ENCODE results near the gene RAP1GAP2. TPM values are rescaled to one million over a fixed set of nuclear protein-coding genes. Genes with fewer than 3 reads are reported as not detected.
"Not testable (repeated sequence)": the region's sequence is repeated elsewhere in the genome, so short reads cannot be mapped to it uniquely, and the experiment has no call there.

The RAP1GAP2 gene
- total RNA-seq, 2 experiments from 2014 or later, result 11.3 to 28.2 TPM

DNA sequence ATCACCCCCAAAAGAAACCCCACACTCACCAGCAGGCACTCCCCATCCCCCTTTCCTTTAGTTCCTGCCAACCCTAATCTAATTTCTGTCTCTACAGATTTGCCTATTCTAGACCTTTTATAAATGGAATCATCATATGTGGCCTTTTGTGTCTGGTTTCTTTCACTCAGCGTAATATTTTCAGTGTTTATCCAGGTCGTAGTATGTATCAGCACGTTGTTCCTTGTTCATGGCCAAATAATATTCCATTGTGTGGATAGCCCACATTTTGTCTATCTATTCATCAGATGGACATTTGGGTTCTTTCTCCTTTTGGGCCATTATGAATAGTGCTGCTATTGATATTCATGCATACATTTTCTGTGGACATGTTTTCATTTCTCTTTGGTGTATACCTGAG, 193.6 kb downstream of the RAP1GAP2 start:
- H3K36me3 ChIP-seq (ENCODE audit: insufficient read depth, low read length), result peaks cover 19% of the 10 kb centered on the region; the same call in 1 of the 2 replicates

DNA sequence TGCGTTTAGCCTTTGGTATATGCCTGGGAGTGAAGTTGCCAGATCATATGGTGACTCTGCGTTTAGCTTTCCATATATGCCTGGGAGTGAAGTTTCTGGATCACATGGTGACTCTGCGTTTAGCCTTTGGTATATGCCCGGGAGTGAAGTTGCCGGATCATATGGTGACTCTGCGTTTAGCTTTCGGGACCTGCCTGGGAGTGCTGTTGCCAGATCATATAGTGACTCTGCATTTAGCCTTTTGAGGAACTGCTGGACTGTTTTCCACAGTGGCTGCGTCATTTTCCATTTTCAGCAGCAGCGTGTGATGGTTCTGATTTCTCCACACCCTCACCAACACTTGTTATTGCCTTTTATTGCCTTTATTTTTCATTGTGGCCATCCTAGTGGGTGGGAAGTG, 194.2 kb downstream of the RAP1GAP2 start:
- Histone ChIP-seq H3K9me2 (ENCODE audit: insufficient read depth, low read length) (no peaks in the 10 kb centered on the region), H3K36me3 (ENCODE audit: insufficient read depth, low read length) (peaks cover 13% of the 10 kb centered on the region; the same call in 1 of the 2 replicates)
- CTCF ChIA-PET (ENCODE audit: unreplicated experiment), result no interaction called here

More for the DNA sequence above, 193.6 kb downstream of the RAP1GAP2 start:
- Histone ChIP-seq H3K9me3 (ENCODE audit: low read length) (no peaks in the 10 kb centered on the region), H3K9me2 (ENCODE audit: insufficient read depth, low read length) (no peaks in the 10 kb centered on the region), H4K20me1 (ENCODE audit: insufficient read depth, low read length) (no peaks in the 10 kb centered on the region), H3K4me1 (ENCODE audit: insufficient read depth, low read length, poor library complexity, severe bottlenecking) (peaks cover 23% of the 10 kb centered on the region), H3K4me3 (ENCODE audit: low read depth, low read length, poor library complexity, severe bottlenecking) (no peak overlapping the region), H3K27ac (ENCODE audit: low read depth, low read length, poor library complexity, severe bottlenecking) (no peak overlapping the region), H3K79me2 (ENCODE audit: insufficient read depth, low read depth, low read length) (no peaks in the 10 kb centered on the region), H2AFZ (ENCODE audit: low read length) (no peak overlapping the region), H3K4me2 (ENCODE audit: low read length) (peak overlapping the region; percentile 13)
- CTCF ChIA-PET (ENCODE audit: unreplicated experiment), result no interaction called here
- no TSS peak for BruUV-seq (replicated peaks)
- POLR2A ChIA-PET, result interaction anchor here (1.0 kb wide), 1 partner anchor 19 kb away, joined by 5 read pairs; no protein-coding TSS in a partner anchor
- intact Hi-C loops (cut with micrococcal nuclease; ENCODE audit: unreplicated experiment), result no loop called here
- TF ChIP-seq, protein P1, sequence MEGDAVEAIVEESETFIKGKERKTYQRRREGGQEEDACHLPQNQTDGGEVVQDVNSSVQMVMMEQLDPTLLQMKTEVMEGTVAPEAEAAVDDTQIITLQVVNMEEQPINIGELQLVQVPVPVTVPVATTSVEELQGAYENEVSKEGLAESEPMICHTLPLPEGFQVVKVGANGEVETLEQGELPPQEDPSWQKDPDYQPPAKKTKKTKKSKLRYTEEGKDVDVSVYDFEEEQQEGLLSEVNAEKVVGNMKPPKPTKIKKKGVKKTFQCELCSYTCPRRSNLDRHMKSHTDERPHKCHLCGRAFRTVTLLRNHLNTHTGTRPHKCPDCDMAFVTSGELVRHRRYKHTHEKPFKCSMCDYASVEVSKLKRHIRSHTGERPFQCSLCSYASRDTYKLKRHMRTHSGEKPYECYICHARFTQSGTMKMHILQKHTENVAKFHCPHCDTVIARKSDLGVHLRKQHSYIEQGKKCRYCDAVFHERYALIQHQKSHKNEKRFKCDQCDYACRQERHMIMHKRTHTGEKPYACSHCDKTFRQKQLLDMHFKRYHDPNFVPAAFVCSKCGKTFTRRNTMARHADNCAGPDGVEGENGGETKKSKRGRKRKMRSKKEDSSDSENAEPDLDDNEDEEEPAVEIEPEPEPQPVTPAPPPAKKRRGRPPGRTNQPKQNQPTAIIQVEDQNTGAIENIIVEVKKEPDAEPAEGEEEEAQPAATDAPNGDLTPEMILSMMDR (conservative IDR thresholded peaks at IDR 0.05; ENCODE audit: low read length), result no peak
- TF ChIP-seq EZH2phosphoT487 (IDR thresholded peaks at IDR 0.05; ENCODE audit: borderline replicate concordance, low read depth, low read length), result no peak
- no peak for DNase-seq (ENCODE audit: low spot score)

DNA sequence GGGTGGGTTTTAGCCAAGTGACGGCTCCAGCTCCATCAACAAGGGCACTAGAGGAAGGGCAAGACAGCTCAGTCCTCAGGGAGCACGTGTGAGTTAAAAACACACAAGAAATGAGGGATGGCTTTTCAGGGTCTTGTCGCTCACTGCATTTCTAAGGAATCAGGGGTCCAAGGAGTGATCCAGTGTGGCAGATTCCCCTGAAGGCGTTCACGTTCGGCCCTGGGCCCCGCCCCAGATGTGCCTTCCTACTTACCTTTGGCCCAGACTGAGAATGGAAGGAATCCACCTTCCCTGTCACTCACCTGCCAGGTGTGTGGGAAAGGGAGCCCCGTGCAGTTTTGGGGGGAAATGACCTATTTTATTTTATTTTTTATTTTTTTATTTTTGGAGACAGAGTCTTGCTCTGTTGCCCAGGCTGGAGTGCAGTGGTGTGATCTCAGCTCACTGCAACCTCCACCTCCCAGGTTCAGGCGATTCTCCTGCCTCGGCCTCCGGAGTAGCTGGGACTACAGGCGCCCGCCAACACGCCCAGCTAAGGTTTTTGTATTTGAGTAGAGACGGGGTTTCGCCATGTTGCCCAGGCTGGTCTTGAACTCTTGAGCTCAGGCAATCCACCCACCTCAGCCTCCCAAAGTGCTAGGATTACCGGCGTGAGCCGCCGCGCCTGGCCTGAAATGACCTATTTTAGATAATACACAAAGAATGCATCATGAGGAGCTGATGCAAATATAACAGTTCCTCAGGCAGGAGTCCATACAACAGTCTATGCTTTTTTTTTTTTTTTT, 195.3 kb downstream of the RAP1GAP2 start:
- ChIA-PET CTCF (ENCODE audit: unreplicated experiment) (interaction anchor here (0.6 kb wide), 1 partner anchor 142 kb away, joined by 7 read pairs; no protein-coding TSS in a partner anchor), POLR2A (interaction anchor here (0.7 kb wide), 1 partner anchor 1780 kb away, joined by 4 read pairs; the partner anchor contains the start of gene TM4SF5)
- intact Hi-C loops (cut with micrococcal nuclease; ENCODE audit: unreplicated experiment); BruUV-seq (replicated peaks); H4K20me1 ChIP-seq (ENCODE audit: insufficient read depth, low read length); H2AFZ ChIP-seq (ENCODE audit: low read length); DNase-seq (ENCODE audit: low spot score); H3K36me3 ChIP-seq (ENCODE audit: insufficient read depth, low read length); H3K27ac ChIP-seq (ENCODE audit: low read depth, low read length, poor library complexity, severe bottlenecking); H3K9me2 ChIP-seq (ENCODE audit: insufficient read depth, low read length); H3K4me3 ChIP-seq (ENCODE audit: low read depth, low read length, poor library complexity, severe bottlenecking); H3K9me3 ChIP-seq (ENCODE audit: low read length); H3K79me2 ChIP-seq (ENCODE audit: insufficient read depth, low read depth, low read length); H3K4me2 ChIP-seq (ENCODE audit: low read length): not testable (repeated sequence)
- H3K4me1 ChIP-seq (ENCODE audit: insufficient read depth, low read length, poor library complexity, severe bottlenecking), result peaks cover 23% of the 10 kb centered on the region

More for the DNA sequence above, 194.2 kb downstream of the RAP1GAP2 start:
- Histone ChIP-seq H4K20me1 (ENCODE audit: insufficient read depth, low read length) (no peaks in the 10 kb centered on the region), H3K4me1 (ENCODE audit: insufficient read depth, low read length, poor library complexity, severe bottlenecking) (peaks cover 23% of the 10 kb centered on the region), H3K4me3 (ENCODE audit: low read depth, low read length, poor library complexity, severe bottlenecking) (no peak overlapping the region), H3K27ac (ENCODE audit: low read depth, low read length, poor library complexity, severe bottlenecking) (no peak overlapping the region), H3K9me3 (ENCODE audit: low read length) (no peaks in the 10 kb centered on the region), H3K79me2 (ENCODE audit: insufficient read depth, low read depth, low read length) (no peaks in the 10 kb centered on the region), H3K4me2 (ENCODE audit: low read length) (no peak overlapping the region), H2AFZ (ENCODE audit: low read length) (no peak overlapping the region)
- no peak for DNase-seq (ENCODE audit: low spot score)
- no TSS peak for BruUV-seq (replicated peaks)
- intact Hi-C loops (cut with micrococcal nuclease; ENCODE audit: unreplicated experiment), result no loop called here
- POLR2A ChIA-PET, result interaction anchor here (1.0 kb wide), 1 partner anchor 18 kb away, joined by 5 read pairs; no protein-coding TSS in a partner anchor
- TF ChIP-seq, protein P1 (conservative IDR thresholded peaks at IDR 0.05; ENCODE audit: low read length), result no peak
- TF ChIP-seq EZH2phosphoT487 (IDR thresholded peaks at IDR 0.05; ENCODE audit: borderline replicate concordance, low read depth, low read length), result no peak
